HG03571 (cell line): ENCODE data around the gene NDUFB10.
"Not testable (repeated sequence)": the region's sequence is repeated elsewhere in the genome, so short reads cannot be mapped to it uniquely, and the experiment has no call there.

Experiments used
- ATAC-seq: cut with Tn5 transposase; IDR thresholded peaks from one replicate; pipeline ENCODE4 v1.9.1; 2021; ENCODE audit not compliant: unreplicated experiment

The NDUFB10 gene

GRCh38 chr16:1945559-1946391 lies 13.6 kb upstream of the NDUFB10 start:
- no peak for ATAC-seq

GRCh38 chr16:1946495-1947368 lies 12.6 kb upstream of the NDUFB10 start:
- no peak for ATAC-seq

DNA sequence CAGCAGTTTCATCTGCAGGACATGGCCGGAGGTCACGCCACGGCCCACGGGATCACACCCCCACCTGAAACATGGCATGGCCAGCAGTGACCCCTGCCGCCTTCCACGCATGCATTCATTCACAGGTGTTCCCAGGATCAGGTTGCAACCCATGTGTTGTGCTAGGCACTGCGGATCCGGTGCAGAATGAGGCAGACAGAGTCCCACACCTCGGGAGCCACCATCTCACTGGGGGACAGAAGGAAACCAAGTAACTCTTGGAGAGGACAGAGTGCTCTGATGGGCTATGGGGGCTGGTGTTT lies 12.0 kb upstream of the NDUFB10 start:
- no peak for ATAC-seq

DNA sequence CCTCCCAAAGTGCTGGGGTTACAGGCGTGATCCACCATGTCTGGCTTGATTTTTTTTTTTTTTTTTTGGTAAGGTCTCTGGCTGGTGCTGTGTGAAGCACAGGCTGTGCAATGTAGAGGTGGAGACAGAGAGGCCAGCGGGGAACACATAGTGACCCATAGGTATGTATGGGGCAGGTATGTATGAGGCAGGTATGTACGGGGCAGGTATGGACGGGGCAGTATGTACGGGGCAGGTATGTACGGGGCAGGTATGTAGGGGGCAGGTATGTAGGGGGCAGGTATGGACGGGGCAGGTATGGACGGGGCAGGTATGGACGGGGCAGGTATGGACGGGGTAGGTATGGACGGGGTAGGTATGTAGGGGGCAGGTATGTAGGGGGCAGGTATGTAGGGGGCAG lies 9.8 kb upstream of the NDUFB10 start:
- no peak for ATAC-seq

DNA sequence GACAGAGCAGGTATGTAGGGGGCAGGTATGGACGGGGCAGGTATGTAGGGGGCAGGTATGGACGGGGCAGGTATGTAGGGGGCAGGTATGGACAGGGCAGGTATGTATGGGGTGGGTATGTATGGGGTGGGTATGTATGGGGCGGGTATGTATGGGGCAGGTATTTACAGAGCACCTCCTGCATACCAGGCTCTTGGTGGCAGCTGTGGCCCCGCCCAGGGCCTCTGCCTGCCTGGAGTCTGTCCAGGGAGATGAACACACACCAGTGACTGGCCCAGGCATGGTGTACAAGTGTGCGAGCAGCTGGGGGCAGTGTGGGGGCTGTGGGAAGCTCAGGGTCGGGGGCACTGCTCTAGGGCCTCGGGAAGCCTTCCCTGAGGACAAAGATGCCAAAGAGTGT lies 9.3 kb upstream of the NDUFB10 start:
- ATAC-seq = no peak

GRCh38 chr16:1950559-1950958 lies 8.8 kb upstream of the NDUFB10 start:
- no peak for ATAC-seq

DNA sequence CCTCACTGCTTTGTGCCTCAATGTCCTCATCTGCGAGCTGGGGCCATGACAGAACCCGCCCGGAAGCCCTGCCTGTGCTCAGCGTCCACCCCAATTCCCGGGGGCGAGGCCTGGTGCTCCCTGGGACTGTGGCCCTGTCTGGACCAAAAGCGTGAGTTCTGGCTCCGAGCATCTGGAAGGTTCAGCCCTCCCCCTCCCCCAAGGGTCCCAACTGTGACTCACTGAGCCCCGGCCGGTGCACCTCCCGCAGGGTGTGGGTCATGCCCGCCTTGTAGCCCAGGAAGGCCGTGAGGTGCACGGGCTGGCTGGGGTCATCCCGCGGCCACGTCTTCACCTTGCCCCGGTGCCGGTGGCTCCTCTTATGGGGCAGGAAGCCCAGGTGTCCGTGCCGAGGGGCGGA lies 5.6 kb upstream of the NDUFB10 start:
- ATAC-seq = no peak

DNA sequence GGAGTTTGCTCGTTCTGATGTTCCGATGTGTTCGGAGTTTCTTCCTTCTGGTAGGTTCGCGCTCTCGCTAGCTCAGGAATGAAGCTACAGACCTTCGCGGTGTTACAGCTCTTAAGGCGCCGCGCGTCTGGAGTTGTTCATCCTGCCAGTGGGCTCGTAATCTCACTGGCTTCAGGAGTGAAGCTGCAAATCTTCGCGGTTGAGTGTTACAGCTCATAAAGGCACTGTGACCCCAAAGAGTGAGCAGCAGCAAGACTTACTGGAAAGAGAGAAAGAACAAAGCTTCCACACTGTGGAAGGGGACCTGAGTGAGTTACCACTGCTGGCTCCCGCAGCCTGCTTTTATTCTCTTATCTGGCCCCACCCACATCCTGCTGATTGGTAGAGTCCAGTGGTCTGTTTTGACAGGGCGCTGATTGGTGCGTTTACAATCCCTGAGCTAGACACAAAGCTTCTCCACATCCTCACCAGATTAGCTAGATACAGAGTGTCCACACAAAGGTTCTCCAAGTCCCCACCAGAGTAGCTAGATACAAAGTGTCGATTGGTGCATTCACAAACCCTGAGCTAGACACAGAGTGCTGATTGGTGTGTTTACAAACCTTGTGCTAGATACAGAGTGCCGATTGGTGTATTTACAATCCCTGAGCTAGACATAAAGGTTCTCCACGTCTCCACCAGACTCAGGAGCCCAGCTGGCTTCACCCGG lies 1.8 kb upstream of the NDUFB10 start:
- ATAC-seq = not testable (repeated sequence)

- not testable (repeated sequence) for ATAC-seq
Measured at GRCh38 chr16:1958143-1958491, 1.2 kb upstream of the NDUFB10 start.

GRCh38 chr16:1958715-1959268 lies 546 bp upstream of the NDUFB10 start:
- ATAC-seq = no peak

DNA sequence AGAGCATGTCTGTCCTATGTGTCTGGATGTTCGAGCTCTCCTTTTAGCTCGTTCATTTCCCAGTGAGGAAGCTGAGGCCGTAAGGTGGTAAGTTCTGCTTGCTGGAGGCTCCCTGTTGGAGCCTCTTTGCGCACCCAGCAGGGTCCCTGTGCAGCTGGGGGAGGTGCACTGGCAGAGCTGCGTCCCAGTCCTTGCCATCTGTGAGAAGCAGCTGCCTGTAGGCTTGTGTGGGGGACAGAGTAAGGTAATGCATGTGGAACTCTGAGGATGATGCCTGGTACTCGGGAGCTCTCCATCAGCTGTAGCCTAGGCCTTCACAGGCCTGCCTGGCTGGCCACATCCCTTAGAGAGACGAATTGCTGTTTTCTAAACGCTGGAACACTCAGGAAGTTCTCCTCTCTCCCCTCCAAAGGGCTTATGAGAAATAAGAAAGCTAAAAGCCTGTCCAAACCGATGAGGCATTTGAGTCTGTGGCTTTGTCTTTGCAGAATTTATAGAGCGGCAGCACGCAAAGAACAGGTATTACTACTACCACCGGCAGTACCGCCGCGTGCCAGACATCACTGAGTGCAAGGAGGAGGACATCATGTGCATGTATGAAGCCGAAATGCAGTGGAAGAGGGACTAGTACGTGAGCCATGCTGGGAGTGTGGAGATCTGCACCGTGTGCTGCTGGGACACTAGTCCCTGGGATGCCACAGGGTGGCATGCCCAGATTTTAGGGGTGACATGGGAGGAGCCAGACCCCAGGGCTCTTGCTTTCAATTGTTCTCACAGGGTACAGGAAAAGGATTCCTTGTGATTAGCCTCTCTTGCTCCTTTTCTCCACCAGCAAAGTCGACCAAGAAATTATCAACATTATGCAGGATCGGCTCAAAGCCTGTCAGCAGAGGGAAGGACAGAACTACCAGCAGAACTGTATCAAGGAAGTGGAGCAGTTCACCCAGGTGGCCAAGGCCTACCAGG lies 1.6 kb downstream of the NDUFB10 start:
- no peak for ATAC-seq

- no peak for ATAC-seq
Measured at GRCh38 chr16:1961651-1962067, 2.3 kb downstream of the NDUFB10 start.

DNA sequence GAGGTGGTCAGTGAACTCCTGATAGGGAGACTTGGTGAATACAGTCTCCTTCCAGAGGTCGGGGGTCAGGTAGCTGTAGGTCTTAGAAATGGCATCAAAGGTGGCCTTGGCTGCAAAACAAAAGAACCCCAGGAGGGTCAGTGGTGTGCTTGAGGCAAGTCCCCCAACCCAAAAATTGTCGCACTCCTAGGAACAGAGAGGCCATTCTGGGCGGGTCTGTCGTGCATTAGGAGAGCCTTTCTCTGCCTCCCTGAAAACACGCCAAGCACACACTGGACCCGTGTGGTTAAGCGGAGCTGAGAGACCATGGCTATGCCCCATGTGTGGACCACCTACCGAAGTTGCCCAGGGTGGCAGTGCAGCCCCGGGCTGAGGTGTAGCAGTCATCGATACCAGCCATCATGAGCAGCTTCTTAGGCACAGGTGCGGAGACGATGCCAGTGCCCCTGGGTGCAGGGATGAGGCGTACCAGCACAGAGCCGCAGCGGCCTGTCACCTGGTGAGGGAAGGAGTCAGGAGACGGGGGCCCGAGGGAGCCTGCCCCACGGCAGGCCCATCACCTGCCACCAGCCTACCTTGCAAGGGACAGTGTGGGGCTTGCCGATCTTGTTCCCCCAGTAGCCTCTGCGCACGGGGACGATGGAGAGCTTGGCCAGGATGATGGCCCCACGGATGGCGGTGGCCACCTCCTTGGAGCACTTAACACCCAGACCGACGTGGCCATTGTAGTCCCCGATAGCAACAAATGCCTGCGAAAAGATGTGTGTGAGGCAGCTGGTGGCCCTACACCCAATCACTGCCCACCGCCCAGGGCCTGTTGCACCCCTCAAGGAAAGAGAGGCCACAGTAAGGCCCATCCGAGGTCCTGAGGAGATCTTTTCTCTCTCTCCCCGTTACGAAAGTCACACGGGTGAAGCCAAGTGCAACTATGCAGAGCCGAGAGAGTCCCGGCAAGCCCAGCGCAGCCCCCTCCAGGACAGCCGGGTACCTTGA lies 3.1 kb downstream of the NDUFB10 start:
- not testable (repeated sequence) for ATAC-seq

GRCh38 chr16:1963806-1964505 lies 4.6 kb downstream of the NDUFB10 start:
- no peak for ATAC-seq

DNA sequence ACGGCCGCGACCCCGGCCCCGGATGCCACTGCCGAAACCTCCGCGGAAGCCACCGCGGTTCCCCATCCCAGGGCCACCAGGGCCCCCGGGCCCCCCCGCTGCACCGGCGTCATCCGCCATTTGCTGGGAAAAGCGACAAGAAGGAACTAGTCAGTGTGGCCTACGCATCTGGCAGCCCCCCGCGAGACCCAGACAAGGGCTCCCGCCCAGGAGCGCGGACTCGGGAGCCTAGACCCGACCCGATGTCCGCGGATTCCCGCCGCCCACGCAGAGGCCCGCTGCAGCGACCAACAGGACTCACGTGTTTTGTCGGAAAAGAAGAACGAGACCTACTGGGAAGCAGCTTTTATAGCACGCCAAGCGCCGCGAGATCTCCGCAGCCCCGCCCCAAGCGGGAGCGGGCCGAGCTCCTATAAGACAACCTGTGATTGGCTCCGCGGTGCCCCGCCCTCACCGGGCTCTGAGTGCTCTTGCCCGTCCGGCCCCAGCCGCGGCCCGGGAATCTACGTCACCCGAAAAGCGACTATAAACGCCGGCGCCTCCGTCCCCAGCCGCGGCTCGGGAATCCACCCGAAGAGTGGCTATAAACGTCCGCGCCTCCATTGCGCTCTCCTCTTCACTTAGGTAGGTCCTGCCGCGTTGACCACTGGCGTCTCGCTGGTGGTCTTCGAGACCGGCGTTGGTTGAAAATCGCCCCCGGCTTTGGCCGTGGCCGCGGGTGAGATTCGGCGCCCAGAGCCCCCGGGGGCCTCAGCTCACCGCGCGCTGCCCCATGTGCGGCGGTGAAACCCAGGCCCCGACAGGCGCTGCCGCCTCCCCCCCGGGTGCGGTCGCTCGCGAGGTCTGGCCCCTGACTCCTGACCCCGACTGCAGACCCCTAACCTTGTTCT lies 5.4 kb downstream of the NDUFB10 start, which contains the start of gene RPS2:
Gene RPS2, minus strand, starts transcription at position 321 of the 890 bp plus-strand sequence. Its CDS starts 201 bp downstream, at position 120.
- peak; percentile 68 for ATAC-seq

DNA sequence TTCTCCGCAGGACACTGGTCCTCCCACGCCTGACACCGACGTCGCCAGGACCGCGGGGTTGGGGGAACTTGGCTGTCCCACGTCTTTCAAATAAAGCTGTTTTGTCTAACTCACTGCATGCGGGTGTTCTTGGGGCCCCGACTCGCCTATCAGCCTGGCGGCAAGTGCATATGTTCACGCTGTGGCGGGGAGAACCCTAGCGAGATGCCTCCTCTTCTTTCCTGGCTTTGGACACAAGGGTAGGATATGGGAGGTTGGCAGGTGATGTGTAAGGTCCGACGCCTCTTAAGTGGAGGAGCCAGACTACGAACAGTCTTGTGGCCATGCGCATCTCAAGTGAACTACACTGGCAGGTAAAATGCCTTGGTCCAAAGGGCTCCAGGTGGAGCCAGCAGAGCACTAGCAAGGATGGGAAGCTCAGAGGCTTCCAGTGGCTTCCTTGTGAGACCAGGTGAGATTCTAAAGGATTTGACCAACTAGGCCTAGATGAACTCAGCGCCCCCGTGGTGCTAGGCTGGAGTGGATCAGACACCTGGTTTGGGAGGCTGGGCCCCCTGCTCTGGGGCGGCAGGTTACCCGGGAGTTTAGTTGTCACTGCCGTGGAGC lies 6.2 kb downstream of the NDUFB10 start:
- ATAC-seq = no peak

GRCh38 chr16:1966460-1966859 lies 7.1 kb downstream of the NDUFB10 start, which contains the start of gene RNF151:
TSS of gene RNF151 (plus strand) at chr16:1966856. CDS start at chr16:1966882, 26 bp downstream.
- ATAC-seq = no peak
